Neuronal stem cell (in vitro differentiated cells): ENCODE measurements around the gene MYOCD.

Experiments
- DNase-seq: peaks from one replicate; pipeline ENCODE4 v3.0.0-alpha.2; 2013; ENCODE audit warnings: low spot score
- H2AFZ ChIP-seq: one replicate; pipeline ENCODE4 v1.6.1; 2013; ENCODE audit warnings: mild to moderate bottlenecking, low read length, inconsistent platforms
- H2AK5ac ChIP-seq: 2 replicates; pipeline ENCODE4 v1.6.1; 2013; ENCODE audit warnings: low read depth, mild to moderate bottlenecking, inconsistent platforms, low read length, moderate library complexity, mixed read lengths
- H2BK120ac ChIP-seq: 2 replicates; pipeline ENCODE4 v1.6.1; 2013; ENCODE audit warnings: low read depth, mild to moderate bottlenecking, inconsistent platforms, low read length, moderate library complexity, mixed read lengths
- H2BK12ac ChIP-seq: one replicate; pipeline ENCODE4 v1.6.1; 2013; ENCODE audit warnings: low read length, inconsistent platforms
- H2BK15ac ChIP-seq: 2 replicates; pipeline ENCODE4 v1.6.1; 2013; ENCODE audit warnings: mild to moderate bottlenecking, low read length, inconsistent platforms, mixed read lengths
- H2BK5ac ChIP-seq: one replicate; pipeline ENCODE4 v1.6.1; 2013; ENCODE audit warnings: inconsistent platforms, mild to moderate bottlenecking, low read length, moderate library complexity
- H3K14ac ChIP-seq: one replicate; pipeline ENCODE4 v1.6.1; 2013; ENCODE audit warnings: low read length, inconsistent platforms
- H3K18ac ChIP-seq: 2 replicates; pipeline ENCODE4 v1.6.1; 2013; ENCODE audit warnings: low read length, inconsistent platforms
- H3K23ac ChIP-seq: 2 replicates; pipeline ENCODE4 v1.6.1; 2013; ENCODE audit warnings: low read depth, mild to moderate bottlenecking, mixed read lengths, low read length, inconsistent platforms; ENCODE audit not compliant: poor library complexity
- H3K27ac ChIP-seq: replicated peaks from 3 replicates; pipeline ENCODE4 v1.5.1; 2013; ENCODE audit warnings: low read length, inconsistent platforms
- H3K27me3 ChIP-seq, 3 experiments: 2 replicates each; pipeline ENCODE4 v1.6.1; 2013; ENCODE audit warnings: low read length in 3 of 3, mild to moderate bottlenecking in 2 of 3, inconsistent platforms in 1 of 3, low read depth in 1 of 3, mixed read lengths in 1 of 3, moderate library complexity in 1 of 3; ENCODE audit not compliant: control insufficient read depth in 3 of 3, insufficient read depth in 3 of 3
- H3K36me3 ChIP-seq, 2 donors: replicated peaks in 1 of 2; 2 replicates each; pipeline ENCODE4 v1.6.1; 2013; ENCODE audit warnings: low read length in 2 of 2; ENCODE audit not compliant: control insufficient read depth in 2 of 2, insufficient read depth in 2 of 2
- H3K4ac ChIP-seq: 2 replicates; pipeline ENCODE4 v1.6.1; 2013; ENCODE audit warnings: inconsistent platforms, mild to moderate bottlenecking, low read length, moderate library complexity
- H3K4me1 ChIP-seq, 2 donors: 1 replicate in 1 of 2; 2 replicates in 1 of 2; pipeline ENCODE4 v1.6.1; 2013; ENCODE audit warnings: low read length in 2 of 2, low read depth in 1 of 2; ENCODE audit not compliant: control insufficient read depth in 2 of 2, insufficient read depth in 1 of 2
- H3K4me2 ChIP-seq: one replicate; pipeline ENCODE4 v1.6.1; 2013; ENCODE audit warnings: mild to moderate bottlenecking, low read length, inconsistent platforms; ENCODE audit not compliant: insufficient read depth, poor library complexity, severe bottlenecking
- H3K4me3 ChIP-seq, 2 donors: 2 replicates each; pipeline ENCODE4 v1.5.1; 2013; ENCODE audit warnings: low read length in 2 of 2, mild to moderate bottlenecking in 2 of 2, inconsistent platforms in 1 of 2, moderate library complexity in 1 of 2
- H3K79me1 ChIP-seq: one replicate; pipeline ENCODE4 v1.6.1; 2013; ENCODE audit warnings: low read depth, mild to moderate bottlenecking, inconsistent platforms, low read length, moderate library complexity
- H3K9ac ChIP-seq: one replicate; pipeline ENCODE4 v1.6.1; 2013; ENCODE audit warnings: mild to moderate bottlenecking, low read depth, low read length, inconsistent platforms; ENCODE audit not compliant: poor library complexity
- H3K9me3 ChIP-seq, 2 donors: replicated peaks in 1 of 2; 2 replicates each; pipeline versions ENCODE3 to v1.6.1; 2013; ENCODE audit warnings: low read length in 2 of 2, mild to moderate bottlenecking in 2 of 2, inconsistent platforms in 1 of 2, low read depth in 1 of 2, mixed read lengths in 1 of 2, moderate library complexity in 1 of 2; ENCODE audit not compliant: control insufficient read depth in 2 of 2, insufficient read depth in 1 of 2
- H4K8ac ChIP-seq: one replicate; pipeline ENCODE4 v1.6.1; 2013; ENCODE audit warnings: low read depth, mild to moderate bottlenecking, inconsistent platforms, low read length, moderate library complexity
- H4K91ac ChIP-seq: one replicate; pipeline ENCODE4 v1.6.1; 2013; ENCODE audit warnings: low read length, low read depth, mild to moderate bottlenecking, inconsistent platforms; ENCODE audit not compliant: poor library complexity
- WGBS, 2 donors: extraction: QIAGEN DNeasy Blood & Tissue Kit; methylation state at CpG; one replicate each; pipeline ENCODE4 v1.1.7; 2013; ENCODE audit warnings: missing lambda C conversion rate in 2 of 2, mixed read lengths in 1 of 2; ENCODE audit not compliant: insufficient read length in 2 of 2, insufficient replicate concordance in 1 of 2; ENCODE audit errors: extremely low coverage in 2 of 2; 5-methylcytosine and 5-hydroxymethylcytosine counted together

Gene MYOCD

DNA sequence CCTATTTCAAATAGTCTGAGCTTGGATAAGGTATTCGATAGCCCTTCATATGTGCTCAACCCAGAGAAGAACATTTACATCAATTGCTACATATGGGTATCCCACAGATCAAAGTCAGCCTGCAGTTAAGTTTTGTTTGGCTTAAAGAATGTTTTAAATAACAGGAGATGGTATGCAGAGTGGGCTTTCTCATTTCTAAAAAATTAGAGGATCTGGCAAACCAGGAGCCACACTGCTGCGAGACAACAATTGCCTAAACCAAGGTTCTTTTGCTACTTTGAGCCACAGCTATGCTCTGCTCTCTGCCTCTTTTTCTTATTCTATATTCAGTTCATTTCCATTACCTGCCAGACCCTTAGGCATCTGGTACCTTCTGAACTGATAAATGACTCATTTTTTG lies 93.4 kb downstream of the MYOCD start:
- no CpG with 5 or more reads among the region's 2 CpGs for WGBS, 2 donors
- no peak overlapping the region for H3K27ac ChIP-seq
- no peak overlapping the region for H2BK120ac ChIP-seq

GRCh38 chr17:12765548-12765947 lies 99.9 kb downstream of the MYOCD start:
- no peaks in the 10 kb centered on the region for H3K79me1 ChIP-seq
- no peak overlapping the region for H3K9ac ChIP-seq
- H4K8ac ChIP-seq: no peak overlapping the region
- H2BK15ac ChIP-seq: no peak overlapping the region
- no peak overlapping the region for H4K91ac ChIP-seq
- peaks cover 0 to 2% of the 10 kb centered on the region in 2 donors for H3K4me1 ChIP-seq
- no peak overlapping the region for H3K18ac ChIP-seq
- H2AFZ ChIP-seq: no peak overlapping the region
- H3K27ac ChIP-seq: no peak overlapping the region
- no peak overlapping the region for H3K4me3 ChIP-seq
- no peaks in the 10 kb centered on the region for H3K9me3 ChIP-seq
- no peak overlapping the region for H2AK5ac ChIP-seq
- H2BK5ac ChIP-seq: no peak overlapping the region
- no CpG with 5 or more reads among the region's 6 CpGs for WGBS, 2 donors
- DNase-seq: no peak
- H3K4me2 ChIP-seq: no peak overlapping the region
- no peak overlapping the region for H3K4ac ChIP-seq
- H3K27me3 ChIP-seq: no peaks in the 10 kb centered on the region
- no peaks in the 10 kb centered on the region for H3K36me3 ChIP-seq
- no peak overlapping the region for H2BK120ac ChIP-seq
- H2BK12ac ChIP-seq: no peak overlapping the region
- H3K14ac ChIP-seq: no peak overlapping the region
- no peak overlapping the region for H3K23ac ChIP-seq

More for the DNA sequence above, 93.4 kb downstream of the MYOCD start:
- Histone ChIP-seq H3K4me1 (no peaks in the 10 kb centered on the region), H3K18ac (no peak overlapping the region), H3K9ac (no peak overlapping the region), H2AK5ac (no peak overlapping the region), H3K14ac (no peak overlapping the region), H2BK15ac (no peak overlapping the region), H3K23ac (no peak overlapping the region), H4K91ac (no peak overlapping the region), H3K4ac (no peak overlapping the region), H3K36me3 (no peaks in the 10 kb centered on the region), H3K79me1 (no peaks in the 10 kb centered on the region), H2AFZ (no peak overlapping the region), H2BK5ac (no peak overlapping the region), H3K4me3 (no peak overlapping the region), H4K8ac (no peak overlapping the region), H3K27me3 (peaks cover 0 to 1% (median 0%) of the 10 kb centered on the region in 3 experiments), H2BK12ac (no peak overlapping the region), H3K4me2 (no peak overlapping the region), H3K9me3 (no peaks in the 10 kb centered on the region)
- no peak for DNase-seq

- no peak for DNase-seq
- no peaks in the 10 kb centered on the region for H3K36me3 ChIP-seq
- H3K23ac ChIP-seq: no peak overlapping the region
- H3K14ac ChIP-seq: no peak overlapping the region
- no peak overlapping the region for H2AK5ac ChIP-seq
- H2BK15ac ChIP-seq: no peak overlapping the region
- no peak overlapping the region for H2BK120ac ChIP-seq
- H3K4me3 ChIP-seq: no peak overlapping the region
- H2AFZ ChIP-seq: no peak overlapping the region
- H3K9ac ChIP-seq: no peak overlapping the region
- no peaks in the 10 kb centered on the region for H3K79me1 ChIP-seq
- no peak overlapping the region for H4K91ac ChIP-seq
- H3K4me1 ChIP-seq: peaks cover 0 to 2% of the 10 kb centered on the region in 2 donors
- H3K4me2 ChIP-seq: no peak overlapping the region
- WGBS, 2 donors: no CpG with 5 or more reads among the region's 4 CpGs
- H2BK12ac ChIP-seq: no peak overlapping the region
- H3K18ac ChIP-seq: no peak overlapping the region
- H4K8ac ChIP-seq: no peak overlapping the region
- no peak overlapping the region for H3K27ac ChIP-seq
- no peak overlapping the region for H3K4ac ChIP-seq
- H2BK5ac ChIP-seq: no peak overlapping the region
- H3K27me3 ChIP-seq: no peaks in the 10 kb centered on the region
- H3K9me3 ChIP-seq: no peaks in the 10 kb centered on the region
Measured at GRCh38 chr17:12768255-12768654, 102.6 kb downstream of the MYOCD start.

DNA sequence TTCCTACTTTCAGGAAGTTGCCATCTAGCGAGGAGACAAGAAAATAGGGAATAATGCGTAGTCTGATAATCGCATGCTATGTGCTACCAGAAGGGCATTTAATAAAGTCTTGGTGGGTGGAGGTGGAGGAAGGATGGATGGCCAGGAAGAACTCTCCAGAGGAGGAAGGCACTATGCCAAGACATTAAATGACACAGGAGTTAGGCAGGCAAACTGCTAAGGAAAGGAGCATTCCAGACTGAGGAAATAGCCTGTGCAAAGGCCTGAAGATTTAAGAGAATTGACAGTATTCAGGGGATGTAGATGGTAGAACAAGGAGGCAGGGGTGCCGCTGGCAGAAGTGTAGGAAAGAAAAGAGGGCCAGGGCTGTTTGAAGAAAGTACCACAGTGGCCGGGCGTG lies 104.3 kb downstream of the MYOCD start:
- Histone ChIP-seq H2AFZ (no peak overlapping the region), H4K91ac (no peak overlapping the region), H3K9ac (no peak overlapping the region), H3K4me2 (no peak overlapping the region), H3K9me3 (no peaks in the 10 kb centered on the region), H3K27ac (no peak overlapping the region), H3K4ac (no peak overlapping the region), H3K79me1 (no peaks in the 10 kb centered on the region), H4K8ac (no peak overlapping the region), H3K4me1 (peaks cover 0 to 2% of the 10 kb centered on the region in 2 donors), H3K36me3 (no peaks in the 10 kb centered on the region), H3K14ac (no peak overlapping the region), H2AK5ac (no peak overlapping the region), H3K23ac (no peak overlapping the region), H2BK12ac (no peak overlapping the region), H3K4me3 (no peak overlapping the region), H2BK5ac (no peak overlapping the region), H3K18ac (no peak overlapping the region), H2BK15ac (no peak overlapping the region), H3K27me3 (no peaks in the 10 kb centered on the region), H2BK120ac (no peak overlapping the region)
- DNase-seq: no peak
- WGBS, 2 donors: no CpG with 5 or more reads among the region's 6 CpGs
